Endothelial cell of umbilical vein (primary cell): ENCODE results near the gene MLLT11.

Experiments
- EZH2 ChIP-seq: IDR thresholded peaks from 2 replicates; pipeline ENCODE4 v1.6.1; 2012; ENCODE audit warnings: borderline replicate concordance, low read depth, mild to moderate bottlenecking, moderate library complexity, low read length, inconsistent platforms; ENCODE audit not compliant: severe bottlenecking
- GATA2 ChIP-seq: IDR thresholded peaks from 2 replicates; pipeline ENCODE4 v1.7.0; 2011; ENCODE audit warnings: low read depth, mild to moderate bottlenecking, moderate library complexity, mixed read lengths, low read length; ENCODE audit not compliant: insufficient read length, insufficient read depth
- POLR2A ChIP-seq: IDR thresholded peaks from 2 replicates; pipeline ENCODE4 v1.6.1; 2012; ENCODE audit warnings: low read depth, mild to moderate bottlenecking, control low read depth, low read length
- POLR2AphosphoS5 ChIP-seq: IDR thresholded peaks from 2 replicates; pipeline ENCODE4 v1.6.1; 2012; ENCODE audit warnings: low read depth, mild to moderate bottlenecking, control low read depth, low read length, moderate library complexity; ENCODE audit not compliant: insufficient read depth
- TF ChIP-seq, protein P1 (sequence below), 2 donors: IDR thresholded peaks; 1 replicate in 1 of 2; 2 replicates in 1 of 2; pipeline ENCODE4 v1.5.1; 2011; ENCODE audit warnings: low read length in 2 of 2, mild to moderate bottlenecking in 2 of 2, moderate library complexity in 2 of 2, control low read depth in 1 of 2, inconsistent platforms in 1 of 2, low read depth in 1 of 2; ENCODE audit not compliant: insufficient read depth in 1 of 2; ENCODE audit errors: extremely low read depth in 1 of 2

DNA sequence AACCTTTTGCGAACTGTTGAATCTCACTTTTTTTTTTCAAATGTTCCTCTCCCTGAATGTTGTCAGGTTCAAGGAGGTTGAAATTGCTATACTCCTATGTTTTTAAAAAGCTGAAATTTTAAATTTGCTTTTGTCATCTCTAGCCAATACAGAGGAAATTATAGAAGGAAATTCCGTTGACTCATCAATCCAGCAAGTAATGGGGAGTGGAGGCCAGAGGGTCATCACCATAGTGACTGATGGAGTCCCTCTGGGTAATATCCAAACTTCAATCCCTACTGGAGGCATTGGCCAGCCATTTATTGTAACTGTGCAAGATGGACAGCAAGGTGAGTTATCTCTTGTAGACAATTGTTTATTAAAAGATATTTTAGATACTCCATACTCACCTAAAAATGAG lies 46.7 kb downstream of the MLLT11 start:
- TF ChIP-seq, protein P1, sequence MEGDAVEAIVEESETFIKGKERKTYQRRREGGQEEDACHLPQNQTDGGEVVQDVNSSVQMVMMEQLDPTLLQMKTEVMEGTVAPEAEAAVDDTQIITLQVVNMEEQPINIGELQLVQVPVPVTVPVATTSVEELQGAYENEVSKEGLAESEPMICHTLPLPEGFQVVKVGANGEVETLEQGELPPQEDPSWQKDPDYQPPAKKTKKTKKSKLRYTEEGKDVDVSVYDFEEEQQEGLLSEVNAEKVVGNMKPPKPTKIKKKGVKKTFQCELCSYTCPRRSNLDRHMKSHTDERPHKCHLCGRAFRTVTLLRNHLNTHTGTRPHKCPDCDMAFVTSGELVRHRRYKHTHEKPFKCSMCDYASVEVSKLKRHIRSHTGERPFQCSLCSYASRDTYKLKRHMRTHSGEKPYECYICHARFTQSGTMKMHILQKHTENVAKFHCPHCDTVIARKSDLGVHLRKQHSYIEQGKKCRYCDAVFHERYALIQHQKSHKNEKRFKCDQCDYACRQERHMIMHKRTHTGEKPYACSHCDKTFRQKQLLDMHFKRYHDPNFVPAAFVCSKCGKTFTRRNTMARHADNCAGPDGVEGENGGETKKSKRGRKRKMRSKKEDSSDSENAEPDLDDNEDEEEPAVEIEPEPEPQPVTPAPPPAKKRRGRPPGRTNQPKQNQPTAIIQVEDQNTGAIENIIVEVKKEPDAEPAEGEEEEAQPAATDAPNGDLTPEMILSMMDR (IDR thresholded peaks at IDR 0.05; ENCODE audit: extremely low read depth in 1 of 2, insufficient read depth in 1 of 2, low read depth in 1 of 2, low read length in 2 of 2) = no peak
- TF ChIP-seq POLR2A (no peak), GATA2 (no peak), EZH2 (no peak), POLR2AphosphoS5 (no peak)
